IMR-90 (cell line): Measurements from ENCODE around the gene PPP1R37. TPM values are rescaled to one million over a fixed set of nuclear protein-coding genes. Genes with fewer than 3 reads are reported as not detected.

Source experiments
- ATAC-seq: fragments of 200-7000 bp; cut with Tn5 transposase; 2 replicates; pipeline ENCODE4 v1.9.1; 2020; ENCODE audit warnings: low read depth, mild to moderate bottlenecking, moderate library complexity
- BruUV-seq: library from RNA; stranded (reverse); fragments of 400-500 nt; replicated peaks from 2 replicates; lab custom pipeline; 2021; lab: Mats Ljungman, UMichigan
- CTCF ChIA-PET: fragments of 300-600 bp; formaldehyde crosslinking; extraction: SDS; loops from one replicate; lab custom pipeline; 2021; ENCODE audit warnings: antibody characterized with exemption; lab: Yijun Ruan, JAX
- POLR2A ChIA-PET: fragments of 300-600 bp; sonication (Branson Sonifier 250); formaldehyde crosslinking; loops from one replicate; lab custom pipeline; 2022; ENCODE audit warnings: antibody characterized with exemption; ENCODE audit not compliant: unreplicated experiment; lab: Charles Lee
- DNase-seq: peaks from one replicate; pipeline ENCODE4 v3.0.0; 2013
- H2AFZ ChIP-seq: replicated peaks from 2 replicates; pipeline ENCODE3; 2013; ENCODE audit warnings: low read length, mild to moderate bottlenecking; ENCODE audit not compliant: poor library complexity
- H2AK5ac ChIP-seq: 2 replicates; pipeline ENCODE4 v1.6.1; 2013; ENCODE audit warnings: low read depth, low read length, inconsistent platforms
- H2AK9ac ChIP-seq: replicated peaks from 2 replicates; pipeline ENCODE3; 2013; ENCODE audit warnings: mild to moderate bottlenecking, low read depth, low read length, moderate library complexity; ENCODE audit not compliant: poor library complexity
- H2BK120ac ChIP-seq: 2 replicates; pipeline ENCODE4 v1.6.1; 2013; ENCODE audit warnings: low read depth, low read length, inconsistent platforms
- H2BK15ac ChIP-seq: 3 replicates; pipeline ENCODE4 v1.6.1; 2013; ENCODE audit warnings: low read depth, low read length, inconsistent platforms
- H2BK20ac ChIP-seq: 2 replicates; pipeline ENCODE4 v1.6.1; 2013; ENCODE audit warnings: low read depth, mild to moderate bottlenecking, inconsistent platforms, low read length, moderate library complexity
- H2BK5ac ChIP-seq: 2 replicates; pipeline ENCODE4 v1.6.1; 2013; ENCODE audit warnings: mild to moderate bottlenecking, low read depth, low read length, inconsistent platforms; ENCODE audit not compliant: poor library complexity, severe bottlenecking
- H3K14ac ChIP-seq: replicated peaks from 2 replicates; pipeline ENCODE4 v1.6.1; 2013; ENCODE audit warnings: low read depth, low read length, inconsistent platforms
- H3K18ac ChIP-seq: 2 replicates; pipeline ENCODE4 v1.6.1; 2013; ENCODE audit warnings: low read depth, low read length, control low read depth
- H3K23ac ChIP-seq: 2 replicates; pipeline ENCODE4 v1.6.1; 2013; ENCODE audit warnings: low read depth, low read length, inconsistent platforms
- H3K27ac ChIP-seq: 2 replicates; pipeline ENCODE4 v1.5.1; 2013; ENCODE audit warnings: mild to moderate bottlenecking, control low read depth, low read length; ENCODE audit not compliant: insufficient read depth
- H3K27me3 ChIP-seq: 2 replicates; pipeline ENCODE4 v1.6.1; 2013; ENCODE audit warnings: low read length; ENCODE audit not compliant: control insufficient read depth, insufficient read depth
- H3K36me3 ChIP-seq: 2 replicates; pipeline ENCODE4 v1.6.1; 2013; ENCODE audit warnings: low read length, mixed read lengths; ENCODE audit not compliant: control insufficient read depth, insufficient read depth
- H3K4ac ChIP-seq: 2 replicates; pipeline ENCODE4 v1.6.1; 2013; ENCODE audit warnings: low read depth, low read length, inconsistent platforms
- H3K4me1 ChIP-seq: 2 replicates; pipeline ENCODE4 v1.6.1; 2013; ENCODE audit warnings: low read length, mixed read lengths; ENCODE audit not compliant: control insufficient read depth, insufficient read depth
- H3K4me2 ChIP-seq: 2 replicates; pipeline ENCODE4 v1.6.1; 2013; ENCODE audit warnings: low read depth, mild to moderate bottlenecking, control low read depth, low read length, moderate library complexity
- H3K4me3 ChIP-seq: 2 replicates; pipeline ENCODE4 v1.5.1; 2013; ENCODE audit warnings: low read depth, mild to moderate bottlenecking, control low read depth, low read length, moderate library complexity; ENCODE audit not compliant: insufficient read depth
- H3K56ac ChIP-seq: 2 replicates; pipeline ENCODE4 v1.6.1; 2013; ENCODE audit warnings: low read length, inconsistent platforms; ENCODE audit not compliant: insufficient read depth; ENCODE audit errors: extremely low read depth
- H3K79me1 ChIP-seq, 2 experiments: 2 replicates each; pipeline ENCODE4 v1.6.1; 2013; ENCODE audit warnings: low read length in 2 of 2, inconsistent platforms in 1 of 2, low read depth in 1 of 2
- H3K9ac ChIP-seq: 2 replicates; pipeline ENCODE4 v1.6.1; 2013; ENCODE audit warnings: low read depth, low read length, control low read depth
- H3K9me1 ChIP-seq: 2 replicates; pipeline ENCODE4 v1.6.1; 2013; ENCODE audit warnings: low read length, inconsistent platforms; ENCODE audit not compliant: insufficient read depth
- H3K9me3 ChIP-seq: 2 replicates; pipeline ENCODE4 v1.6.1; 2013; ENCODE audit warnings: low read length; ENCODE audit not compliant: control insufficient read depth, insufficient read depth
- H4K20me1 ChIP-seq: 2 replicates; pipeline ENCODE4 v1.6.1; 2013; ENCODE audit warnings: low read length, inconsistent platforms; ENCODE audit not compliant: insufficient read depth
- H4K5ac ChIP-seq: 2 replicates; pipeline ENCODE4 v1.6.1; 2013; ENCODE audit warnings: mild to moderate bottlenecking, low read depth, low read length, control low read depth
- H4K8ac ChIP-seq, 2 experiments: 2 replicates each; pipeline ENCODE4 v1.6.1; 2013; ENCODE audit warnings: low read depth in 2 of 2, low read length in 2 of 2, control low read depth in 1 of 2, inconsistent platforms in 1 of 2
- H4K91ac ChIP-seq: 2 replicates; pipeline ENCODE4 v1.6.1; 2013; ENCODE audit warnings: low read depth, low read length, inconsistent platforms; ENCODE audit not compliant: insufficient read depth
- CHD1 ChIP-seq: IDR thresholded peaks from 2 replicates; pipeline ENCODE4 v1.6.1; 2012; ENCODE audit warnings: low read depth, low read length, improper control_type of control experiment
- MXI1 ChIP-seq: IDR thresholded peaks from 2 replicates; pipeline ENCODE4 v1.6.1; 2012; ENCODE audit warnings: low read depth, mild to moderate bottlenecking, low read length, moderate library complexity, borderline replicate concordance
- NFE2L2 ChIP-seq: fragments of 150-350 bp; IDR thresholded peaks from 2 replicates; pipeline ENCODE4 v1.6.1; 2016; ENCODE audit warnings: low read depth, mild to moderate bottlenecking, low read length
- RAD21 ChIP-seq: IDR thresholded peaks from 2 replicates; pipeline ENCODE4 v1.6.1; 2012; ENCODE audit warnings: low read length, improper control_type of control experiment
- RFX5 ChIP-seq: IDR thresholded peaks from 2 replicates; pipeline ENCODE4 v1.8.0; 2012; ENCODE audit warnings: low read depth, mild to moderate bottlenecking, low read length, moderate library complexity
- WGBS, 2 experiments: methylation state at CpG; one replicate each; pipeline versions ENCODE4 v1.1.5 to v1.1.7; 2013; ENCODE audit warnings: missing lambda C conversion rate in 2 of 2; ENCODE audit not compliant: insufficient read length in 1 of 2; ENCODE audit errors: extremely low coverage in 2 of 2; 5-methylcytosine and 5-hydroxymethylcytosine counted together
- dilution Hi-C: fragments of 300-500 bp; cut with HindIII; formaldehyde crosslinking; loops from one replicate; pipeline ENCODE4 v1.14.3; 2018; ENCODE audit warnings: low sequenced_read_pairs; ENCODE audit not compliant: unreplicated experiment
- in situ Hi-C: fragments of 300-500 bp; cut with MboI; formaldehyde crosslinking; loops from 3 replicates; pipeline ENCODE4 v1.14.3; 2019; ENCODE audit warnings: low sequenced_read_pairs, inconsistent platforms, mixed read lengths
- intact Hi-C: fragments of 100-400 bp; cut with micrococcal nuclease; formaldehyde crosslinking; loops from 2 replicates; pipeline ENCODE4 v1.10.0; 2022
- polyA plus RNA-seq, 3 experiments: library from polyadenylated mRNA; depleted of rRNA; stranded (reverse); fragments of >200 nt; gene quantifications; 2 replicates each; pipeline ENCODE4 v1.2.3, GENCODE V29; 2012; ENCODE audit warnings: low replicate concordance in 1 of 3
- total RNA-seq: library from RNA; depleted of rRNA; stranded (reverse); fragments of >200 nt; gene quantifications from 2 replicates; pipeline ENCODE4 v1.2.3, GENCODE V29; 2012

The PPP1R37 gene
- total and polyA plus RNA-seq, 2 of the 4 experiments (the other 2 are of a cell fraction): 13.1 to 18.5 TPM

- intact Hi-C loops: no loop called here
- ChIA-PET CTCF (interaction anchor here (1.0 kb wide), 1 partner anchor 9 kb away, joined by 6 read pairs; no protein-coding TSS in a partner anchor), POLR2A (no interaction called here)
- no peaks in the 10 kb centered on the region for H3K27me3 ChIP-seq
- no peak overlapping the region for H4K91ac ChIP-seq
- H2AFZ ChIP-seq: no peak overlapping the region
- peak overlapping the region; percentile 13 for H2AK9ac ChIP-seq
- H3K9ac ChIP-seq: no peak overlapping the region
- ATAC-seq: no peak
- BruUV-seq: no TSS peak
- no peak overlapping the region for H3K14ac ChIP-seq
- H3K36me3 ChIP-seq: peaks cover 35% of the 10 kb centered on the region
- H4K5ac ChIP-seq: no peak overlapping the region
- peaks cover 22 to 42% of the 10 kb centered on the region in 2 experiments; a peak in 3 of 4 replicates for H3K79me1 ChIP-seq
- no peak overlapping the region for H3K18ac ChIP-seq
- no peak overlapping the region for H2BK120ac ChIP-seq
- H3K4me2 ChIP-seq: no peak overlapping the region
- H4K20me1 ChIP-seq: peaks cover 28% of the 10 kb centered on the region
- no peak for DNase-seq
- H2AK5ac ChIP-seq: no peak overlapping the region
- no peak overlapping the region for H2BK5ac ChIP-seq
- no peak overlapping the region for H3K4ac ChIP-seq
- in situ Hi-C loops: no loop called here
- no peak overlapping the region for H2BK15ac ChIP-seq
- no peak overlapping the region for H4K8ac ChIP-seq
- no peak overlapping the region for H3K56ac ChIP-seq
- dilution Hi-C loops: no loop called here
- no peak overlapping the region for H3K23ac ChIP-seq
- no peak overlapping the region for H2BK20ac ChIP-seq
- TF ChIP-seq NFE2L2 (no peak), RFX5 (no peak), CHD1 (no peak), MXI1 (no peak), RAD21 (no peak)
- H3K27ac ChIP-seq: no peak overlapping the region
- H3K4me1 ChIP-seq: 0 out of 2 replicates have a peak, but pooled peaks cover 2% of the 10 kb centered on the region
- 97% methylated on average over 3 of the region's 11 CpGs; no CpG with 5 or more reads in 1 of the 2 experiments for WGBS, 2 experiments
- peaks cover 4% of the 10 kb centered on the region; the same call in 1 of the 2 replicates for H3K9me1 ChIP-seq
- no peaks in the 10 kb centered on the region for H3K9me3 ChIP-seq
- H3K4me3 ChIP-seq: no peak overlapping the region
These were observed 47.6 kb downstream of the PPP1R37 start for GRCh38 chr19:45140533-45140932.
